PFSK-1 (cell line): ENCODE results near the gene CA11.

Experiments
- FOXP2 ChIP-seq: optimal IDR thresholded peaks from 2 replicates; pipeline ENCODE3; 2011; ENCODE audit warnings: borderline replicate concordance, control low read depth, inconsistent platforms; ENCODE audit not compliant: insufficient read depth; ENCODE audit errors: extremely low read length, extremely low read depth
- POLR2AphosphoS5 ChIP-seq: IDR thresholded peaks from 2 replicates; pipeline ENCODE4 v1.6.1; 2012; ENCODE audit warnings: low read depth, mild to moderate bottlenecking, control low read depth, low read length, moderate library complexity
- REST ChIP-seq, 2 experiments: IDR thresholded peaks; 2 replicates each; pipeline versions ENCODE4 v1.6.1 to v1.8.0; 2011 to 2012; ENCODE audit warnings: low read depth in 2 of 2, low read length in 2 of 2, control low read depth in 1 of 2, inconsistent platforms in 1 of 2, mild to moderate bottlenecking in 1 of 2, moderate library complexity in 1 of 2; ENCODE audit not compliant: insufficient read depth in 1 of 2
- SIN3A ChIP-seq: IDR thresholded peaks from 2 replicates; pipeline ENCODE4 v1.6.1; 2012; ENCODE audit warnings: mild to moderate bottlenecking, low read length, moderate library complexity, borderline replicate concordance; ENCODE audit not compliant: insufficient read depth
- TAF1 ChIP-seq: IDR thresholded peaks from 2 replicates; pipeline ENCODE4 v1.6.1; 2012; ENCODE audit warnings: low read length, control low read depth, borderline replicate concordance; ENCODE audit not compliant: insufficient read depth

- TF ChIP-seq TAF1 (no peak), SIN3A (no peak), POLR2AphosphoS5 (no peak), FOXP2 (no peak), REST (IDR thresholded peaks at IDR 0.05; ENCODE audit: insufficient read depth in 1 of 2, low read depth in 2 of 2, low read length in 2 of 2) (no peak)
Observed at GRCh38 chr19:48641850-48642249, 4.1 kb downstream of the CA11 start.
